HepG2 (cell line): ENCODE measurements around the gene TEC. TPM values are rescaled to one million over a fixed set of nuclear protein-coding genes. Genes with fewer than 3 reads are reported as not detected.

Experiments used
- ATAC-seq: fragments of 200-7000 bp; cut with Tn5 transposase; 3 replicates; pipeline ENCODE4 v1.9.1; 2020; ENCODE audit warnings: mild to moderate bottlenecking, moderate library complexity
- BruUV-seq: library from RNA; stranded (reverse); fragments of 400-500 nt; replicated peaks from 2 replicates; lab custom pipeline; 2021; lab: Mats Ljungman, UMichigan
- CTCF ChIA-PET: fragments of 300-600 bp; formaldehyde crosslinking; extraction: SDS; loops from one replicate; lab custom pipeline; 2021; ENCODE audit warnings: low total read pairs, inconsistent platforms, low intra/inter-chr PET ratio; lab: Yijun Ruan, JAX
- POLR2A ChIA-PET: fragments of 350-600 bp; sonication (Branson Sonifier 250); formaldehyde crosslinking; loops from one replicate; lab custom pipeline; 2020; ENCODE audit warnings: antibody characterized with exemption, inconsistent platforms; lab: Yijun Ruan, JAX
- DNase-seq: peaks from one replicate; pipeline ENCODE4 v3.0.0-alpha.2; 2015; ENCODE audit warnings: low spot score
- FAIRE-seq: peaks from 3 replicates; lab custom pipeline; 2011; peaks lifted over from hg19 to GRCh38; lab: Jason Lieb, UNC
- H2AFZ ChIP-seq: one replicate; pipeline ENCODE4 v1.6.1; 2011; ENCODE audit warnings: low read length, inconsistent platforms
- H3K27ac ChIP-seq: fragments of 300-600 bp; 3 replicates; pipeline ENCODE4 v1.8.0; 2011; ENCODE audit warnings: mixed run types, mild to moderate bottlenecking, mixed read lengths, low read length, inconsistent platforms; ENCODE audit not compliant: insufficient read depth; ENCODE audit errors: extremely low read length
- H3K27me3 ChIP-seq, 2 experiments: fragments of 200-600 bp in 1 of 2; 2 replicates in 1 of 2; 3 replicates in 1 of 2; pipeline versions ENCODE4 v1.6.0 to v1.8.0; 2011; ENCODE audit warnings: low read length in 2 of 2, mild to moderate bottlenecking in 2 of 2, moderate library complexity in 2 of 2, inconsistent platforms in 1 of 2; ENCODE audit not compliant: insufficient read depth in 2 of 2, control insufficient read depth in 1 of 2
- H3K36me3 ChIP-seq, 2 experiments: fragments of 200-600 bp in 1 of 2; replicated peaks in 1 of 2; 2 replicates in 1 of 2; 3 replicates in 1 of 2; pipeline versions ENCODE4 v1.5.1 to v1.8.0; 2011; ENCODE audit warnings: low read length in 2 of 2, inconsistent platforms in 1 of 2; ENCODE audit not compliant: insufficient read depth in 2 of 2, control insufficient read depth in 1 of 2
- H3K4me1 ChIP-seq: 2 replicates; pipeline ENCODE4 v1.5.1; 2012; ENCODE audit warnings: low read length, inconsistent platforms; ENCODE audit not compliant: insufficient read depth
- H3K4me2 ChIP-seq: 2 replicates; pipeline ENCODE4 v1.6.0; 2011; ENCODE audit warnings: low read depth, low read length, inconsistent platforms
- H3K4me3 ChIP-seq, 3 experiments: fragments of 200-600 bp in 1 of 3; sonication (generic), shearing (Covaris generic) in 1 of 3; replicated peaks in 1 of 3; 2 replicates each; pipeline ENCODE4 v1.5.1; 2011 to 2016; ENCODE audit warnings: low read length in 3 of 3, inconsistent platforms in 2 of 3, low read depth in 2 of 3, mild to moderate bottlenecking in 2 of 3, control low read depth in 1 of 3, mixed read lengths in 1 of 3; ENCODE audit not compliant: insufficient read depth in 1 of 3
- H3K79me2 ChIP-seq: one replicate; pipeline ENCODE4 v1.6.1; 2011; ENCODE audit warnings: low read length, inconsistent platforms; ENCODE audit not compliant: insufficient read depth
- H3K9ac ChIP-seq: 2 replicates; pipeline ENCODE4 v1.6.0; 2011; ENCODE audit warnings: mild to moderate bottlenecking, low read depth, low read length, inconsistent platforms; ENCODE audit not compliant: insufficient read depth
- H3K9me3 ChIP-seq: 2 replicates; pipeline ENCODE4 v1.5.1; 2012; ENCODE audit warnings: mild to moderate bottlenecking, low read length
- H4K20me1 ChIP-seq: 2 replicates; pipeline ENCODE4 v1.6.0; 2011; ENCODE audit warnings: inconsistent platforms, mild to moderate bottlenecking, low read length, moderate library complexity; ENCODE audit not compliant: insufficient read depth
- CBX2 ChIP-seq, 2 experiments: fragments of 200-600 bp in 1 of 2; sonication (generic); formaldehyde crosslinking in 1 of 2; IDR thresholded peaks; 2 replicates each; pipeline versions ENCODE4 v1.7.0 to v1.8.1; 2018 to 2022; ENCODE audit warnings: low read depth in 2 of 2, low read length in 1 of 2, mild to moderate bottlenecking in 1 of 2, missing genetic modification reagents in 1 of 2
- MAFF ChIP-seq: IDR thresholded peaks from 2 replicates; pipeline ENCODE4 v1.6.1; 2011; ENCODE audit warnings: low read depth, low read length, improper control_type of control experiment
- SMARCE1 ChIP-seq: fragments of 450-650 bp; IDR thresholded peaks from 2 replicates; pipeline ENCODE4 v1.6.1; 2017; ENCODE audit warnings: borderline replicate concordance
- TCF7 ChIP-seq: sonication (generic); IDR thresholded peaks from 2 replicates; pipeline ENCODE4 v1.6.1; 2016; ENCODE audit warnings: antibody characterized with exemption, low read depth
- THAP8 ChIP-seq: sonication (generic); formaldehyde crosslinking; IDR thresholded peaks from 2 replicates; pipeline ENCODE4 v1.5.1; 2020; ENCODE audit warnings: missing genetic modification reagents, mild to moderate bottlenecking, borderline replicate concordance
- ZNF430 ChIP-seq: sonication (generic); formaldehyde crosslinking; IDR thresholded peaks from 2 replicates; pipeline ENCODE4 v1.9.0; 2021; ENCODE audit warnings: mild to moderate bottlenecking, missing genetic modification reagents
- ZNF792 ChIP-seq: IDR thresholded peaks from 2 replicates; pipeline ENCODE4 v1.6.1; 2016
- WGBS: methylation state at CpG from one replicate; pipeline ENCODE4 v1.1.6; 2017; ENCODE audit warnings: low lambda C conversion rate; 5-methylcytosine and 5-hydroxymethylcytosine counted together
- in situ Hi-C: cut with HindIII; loops from 2 replicates; pipeline ENCODE4 v1.10.0; 2017; ENCODE audit warnings: low pct_unique_long_range_greater_than_20kb; ENCODE audit not compliant: extremely low pct_ligation_motif_present
- intact Hi-C: fragments of 100-400 bp; cut with micrococcal nuclease; formaldehyde crosslinking; loops from one replicate; pipeline ENCODE4 v1.10.0; 2022; ENCODE audit not compliant: unreplicated experiment
- polyA plus RNA-seq, 8 experiments: library from polyadenylated mRNA; depleted of rRNA in 3 of 8; stranded (reverse) in 7 of 8; unstranded in 1 of 8; fragments of >200 nt; fragmentation: Illumina TruSeq in 4 of 8; extraction: Trizol in 4 of 8; gene quantifications; 2 replicates each; pipeline versions ENCODE4 v1.2.1 to v1.2.3, GENCODE V29; 2011 to 2016; ENCODE audit warnings: low read depth in 4 of 8, missing spikeins in 1 of 8, mixed read lengths in 1 of 8; ENCODE audit not compliant: insufficient read depth in 1 of 8
- total RNA-seq, 5 experiments: library from RNA; depleted of rRNA; stranded (reverse); fragments of >200 nt; fragmentation: Illumina TruSeq; extraction: Trizol; gene quantifications; 2 replicates each; pipeline ENCODE4 v1.2.3, GENCODE V29; 2016; ENCODE audit warnings: low read depth in 1 of 5
- TF ChIP-seq, protein P1 (sequence below): sonication (generic); formaldehyde crosslinking; IDR thresholded peaks from 2 replicates; pipeline ENCODE4 v1.4.0; 2020; ENCODE audit warnings: mild to moderate bottlenecking, missing genetic modification reagents
- TF ChIP-seq, protein P2 (sequence below): sonication (generic); formaldehyde crosslinking; IDR thresholded peaks from 2 replicates; pipeline ENCODE4 v1.5.0; 2020; ENCODE audit warnings: mild to moderate bottlenecking, missing genetic modification reagents

Gene TEC
- total and polyA plus RNA-seq, 2 of the 13 experiments (the other 11 are each of a cell fraction or from before 2014, with no cell fraction given): 0.05 to 0.20 TPM

- Histone ChIP-seq H3K79me2 (no peaks in the 10 kb centered on the region), H4K20me1 (no peaks in the 10 kb centered on the region), H3K4me2 (no peak overlapping the region), H3K9me3 (no peaks in the 10 kb centered on the region), H2AFZ (no peak overlapping the region), H3K27ac (no peak overlapping the region), H3K9ac (no peak overlapping the region), H3K4me3 (no peak overlapping the region), H3K27me3 (no peaks in the 10 kb centered on the region), H3K4me1 (no peaks in the 10 kb centered on the region), H3K36me3 (no peaks in the 10 kb centered on the region)
- ATAC-seq: no peak
- intact Hi-C loops: no loop called here
- no TSS peak for BruUV-seq
- ChIA-PET POLR2A (no interaction called here), CTCF (no interaction called here)
- 93% methylated on average over 2 of the region's 2 CpGs for WGBS
- in situ Hi-C loops: no loop called here
- FAIRE-seq: no peak
- TF ChIP-seq, protein P1, sequence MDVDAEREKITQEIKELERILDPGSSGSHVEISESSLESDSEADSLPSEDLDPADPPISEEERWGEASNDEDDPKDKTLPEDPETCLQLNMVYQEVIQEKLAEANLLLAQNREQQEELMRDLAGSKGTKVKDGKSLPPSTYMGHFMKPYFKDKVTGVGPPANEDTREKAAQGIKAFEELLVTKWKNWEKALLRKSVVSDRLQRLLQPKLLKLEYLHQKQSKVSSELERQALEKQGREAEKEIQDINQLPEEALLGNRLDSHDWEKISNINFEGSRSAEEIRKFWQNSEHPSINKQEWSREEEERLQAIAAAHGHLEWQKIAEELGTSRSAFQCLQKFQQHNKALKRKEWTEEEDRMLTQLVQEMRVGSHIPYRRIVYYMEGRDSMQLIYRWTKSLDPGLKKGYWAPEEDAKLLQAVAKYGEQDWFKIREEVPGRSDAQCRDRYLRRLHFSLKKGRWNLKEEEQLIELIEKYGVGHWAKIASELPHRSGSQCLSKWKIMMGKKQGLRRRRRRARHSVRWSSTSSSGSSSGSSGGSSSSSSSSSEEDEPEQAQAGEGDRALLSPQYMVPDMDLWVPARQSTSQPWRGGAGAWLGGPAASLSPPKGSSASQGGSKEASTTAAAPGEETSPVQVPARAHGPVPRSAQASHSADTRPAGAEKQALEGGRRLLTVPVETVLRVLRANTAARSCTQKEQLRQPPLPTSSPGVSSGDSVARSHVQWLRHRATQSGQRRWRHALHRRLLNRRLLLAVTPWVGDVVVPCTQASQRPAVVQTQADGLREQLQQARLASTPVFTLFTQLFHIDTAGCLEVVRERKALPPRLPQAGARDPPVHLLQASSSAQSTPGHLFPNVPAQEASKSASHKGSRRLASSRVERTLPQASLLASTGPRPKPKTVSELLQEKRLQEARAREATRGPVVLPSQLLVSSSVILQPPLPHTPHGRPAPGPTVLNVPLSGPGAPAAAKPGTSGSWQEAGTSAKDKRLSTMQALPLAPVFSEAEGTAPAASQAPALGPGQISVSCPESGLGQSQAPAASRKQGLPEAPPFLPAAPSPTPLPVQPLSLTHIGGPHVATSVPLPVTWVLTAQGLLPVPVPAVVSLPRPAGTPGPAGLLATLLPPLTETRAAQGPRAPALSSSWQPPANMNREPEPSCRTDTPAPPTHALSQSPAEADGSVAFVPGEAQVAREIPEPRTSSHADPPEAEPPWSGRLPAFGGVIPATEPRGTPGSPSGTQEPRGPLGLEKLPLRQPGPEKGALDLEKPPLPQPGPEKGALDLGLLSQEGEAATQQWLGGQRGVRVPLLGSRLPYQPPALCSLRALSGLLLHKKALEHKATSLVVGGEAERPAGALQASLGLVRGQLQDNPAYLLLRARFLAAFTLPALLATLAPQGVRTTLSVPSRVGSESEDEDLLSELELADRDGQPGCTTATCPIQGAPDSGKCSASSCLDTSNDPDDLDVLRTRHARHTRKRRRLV (CRISPR knock-in tag): no peak
- TF ChIP-seq CBX2 (IDR thresholded peaks at IDR 0.05; ENCODE audit: low read depth, low read length) (no peak), CBX2 (CRISPR knock-in tag; IDR thresholded peaks at IDR 0.05; ENCODE audit: low read depth) (no peak), ZNF430 (CRISPR knock-in tag) (no peak), MAFF (no peak), SMARCE1 (no peak), TCF7 (no peak), ZNF792 (CRISPR knock-in tag) (no peak), THAP8 (no peak)
- TF ChIP-seq, protein P2, sequence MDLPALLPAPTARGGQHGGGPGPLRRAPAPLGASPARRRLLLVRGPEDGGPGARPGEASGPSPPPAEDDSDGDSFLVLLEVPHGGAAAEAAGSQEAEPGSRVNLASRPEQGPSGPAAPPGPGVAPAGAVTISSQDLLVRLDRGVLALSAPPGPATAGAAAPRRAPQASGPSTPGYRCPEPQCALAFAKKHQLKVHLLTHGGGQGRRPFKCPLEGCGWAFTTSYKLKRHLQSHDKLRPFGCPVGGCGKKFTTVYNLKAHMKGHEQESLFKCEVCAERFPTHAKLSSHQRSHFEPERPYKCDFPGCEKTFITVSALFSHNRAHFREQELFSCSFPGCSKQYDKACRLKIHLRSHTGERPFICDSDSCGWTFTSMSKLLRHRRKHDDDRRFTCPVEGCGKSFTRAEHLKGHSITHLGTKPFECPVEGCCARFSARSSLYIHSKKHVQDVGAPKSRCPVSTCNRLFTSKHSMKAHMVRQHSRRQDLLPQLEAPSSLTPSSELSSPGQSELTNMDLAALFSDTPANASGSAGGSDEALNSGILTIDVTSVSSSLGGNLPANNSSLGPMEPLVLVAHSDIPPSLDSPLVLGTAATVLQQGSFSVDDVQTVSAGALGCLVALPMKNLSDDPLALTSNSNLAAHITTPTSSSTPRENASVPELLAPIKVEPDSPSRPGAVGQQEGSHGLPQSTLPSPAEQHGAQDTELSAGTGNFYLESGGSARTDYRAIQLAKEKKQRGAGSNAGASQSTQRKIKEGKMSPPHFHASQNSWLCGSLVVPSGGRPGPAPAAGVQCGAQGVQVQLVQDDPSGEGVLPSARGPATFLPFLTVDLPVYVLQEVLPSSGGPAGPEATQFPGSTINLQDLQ: no peak
- no peak for DNase-seq
These were observed 81.2 kb downstream of the TEC start for GRCh38 chr4:48188390-48188789.
